Measurements from ENCODE around the gene FAM111B. TPM values are rescaled to one million over a fixed set of nuclear protein-coding genes. Genes with fewer than 3 reads are reported as not detected.

Gene FAM111B
- total RNA-seq, 1 donor from 2014 or later = 63.3 TPM

DNA sequence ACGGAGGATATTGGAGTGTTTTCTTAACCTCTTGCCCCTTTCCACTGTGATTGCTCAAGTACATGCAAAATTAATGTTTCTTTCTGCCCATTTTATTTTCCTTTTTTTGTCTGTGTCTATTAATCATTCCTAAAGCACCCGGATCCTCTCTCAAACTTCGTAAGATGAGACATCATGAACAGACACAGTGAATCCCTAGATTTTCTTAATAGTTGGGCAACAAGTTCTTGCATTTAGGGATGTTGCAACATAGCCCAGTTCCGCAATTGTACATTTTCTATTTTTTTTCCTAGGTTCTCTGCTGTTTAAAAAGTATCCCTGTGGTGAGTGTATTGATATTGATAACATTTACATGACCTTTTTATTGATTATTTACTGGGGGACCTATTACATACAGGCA is 38.5 kb downstream of the FAM111B start:
- intact Hi-C loops (cut with micrococcal nuclease) = loop anchor here (2.0 to 10.0 kb wide), 3 partner anchors 1615 to 1769 kb away; partner anchors contain the start of genes SLC43A3, TIMM10 and TMEM109

DNA sequence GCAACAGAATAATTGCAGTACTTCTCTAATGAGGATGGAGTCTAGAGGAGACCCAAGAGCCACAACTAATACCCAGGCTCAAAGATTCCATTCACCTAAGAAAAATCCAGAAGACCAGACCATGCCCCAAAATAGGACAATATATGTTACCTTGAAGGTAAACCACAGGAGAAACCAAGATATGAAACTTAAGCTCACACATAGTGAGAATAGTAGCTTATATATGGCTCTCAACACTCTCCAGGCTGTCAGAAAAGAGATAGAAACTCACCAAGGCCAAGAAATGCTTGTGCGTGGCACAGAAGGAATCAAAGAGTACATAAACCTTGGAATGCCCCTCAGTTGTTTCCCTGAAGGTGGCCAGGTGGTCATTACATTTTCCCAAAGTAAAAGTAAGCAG is 44.7 kb downstream of the FAM111B start:
- intact Hi-C loops (cut with micrococcal nuclease) = loop anchor here (1.0 to 10.0 kb wide), 2 partner anchors 7 to 227 kb away; no protein-coding TSS in a partner anchor

DNA sequence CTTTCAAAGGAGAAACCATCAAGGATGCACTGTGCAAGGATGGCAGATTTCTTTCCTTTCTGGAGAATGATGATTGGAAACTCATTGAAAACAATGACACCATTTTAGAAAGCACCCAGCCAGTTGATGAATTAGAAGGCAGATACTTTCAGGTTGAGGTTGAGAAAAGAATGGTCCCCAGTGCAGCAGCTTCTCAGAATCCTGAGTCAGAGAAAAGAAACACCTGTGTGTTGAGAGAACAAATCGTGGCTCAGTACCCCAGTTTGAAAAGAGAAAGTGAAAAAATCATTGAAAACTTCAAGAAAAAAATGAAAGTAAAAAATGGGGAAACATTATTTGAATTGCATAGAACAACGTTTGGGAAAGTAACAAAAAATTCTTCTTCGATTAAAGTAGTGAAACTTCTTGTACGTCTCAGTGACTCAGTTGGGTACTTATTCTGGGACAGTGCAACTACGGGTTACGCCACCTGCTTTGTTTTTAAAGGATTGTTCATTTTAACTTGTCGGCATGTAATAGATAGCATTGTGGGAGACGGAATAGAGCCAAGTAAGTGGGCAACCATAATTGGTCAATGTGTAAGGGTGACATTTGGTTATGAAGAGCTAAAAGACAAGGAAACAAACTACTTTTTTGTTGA is 45.4 kb downstream of the FAM111B start:
- intact Hi-C loops (cut with micrococcal nuclease) = loop anchor here (1.0 to 10.0 kb wide), 2 partner anchors 8 to 228 kb away; no protein-coding TSS in a partner anchor

DNA sequence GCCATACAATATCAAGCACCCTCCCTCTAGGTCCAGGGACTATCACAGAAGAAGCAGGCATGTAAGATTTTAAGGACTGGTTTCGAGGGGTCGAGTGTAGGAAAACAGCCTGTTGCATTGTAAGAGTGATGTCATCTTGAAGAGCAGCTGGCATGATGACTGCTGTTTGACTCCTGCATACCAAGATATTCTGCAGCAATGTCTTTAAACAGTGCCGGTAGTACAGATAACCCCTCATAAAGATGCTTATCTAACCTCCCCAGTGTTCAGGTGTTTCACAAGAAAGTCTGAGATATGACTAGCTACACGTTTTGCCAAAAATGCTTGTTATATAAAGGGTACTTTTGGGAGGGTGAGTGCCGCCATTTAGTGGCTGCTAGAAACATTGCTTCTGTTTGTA is 47.6 kb downstream of the FAM111B start:
- intact Hi-C loops (cut with micrococcal nuclease) = loop anchor here (5.0 to 10.0 kb wide), 3 partner anchors 230 to 577 kb away; partner anchors contain the start of genes LPXN, PATL1 and ZFP91

DNA sequence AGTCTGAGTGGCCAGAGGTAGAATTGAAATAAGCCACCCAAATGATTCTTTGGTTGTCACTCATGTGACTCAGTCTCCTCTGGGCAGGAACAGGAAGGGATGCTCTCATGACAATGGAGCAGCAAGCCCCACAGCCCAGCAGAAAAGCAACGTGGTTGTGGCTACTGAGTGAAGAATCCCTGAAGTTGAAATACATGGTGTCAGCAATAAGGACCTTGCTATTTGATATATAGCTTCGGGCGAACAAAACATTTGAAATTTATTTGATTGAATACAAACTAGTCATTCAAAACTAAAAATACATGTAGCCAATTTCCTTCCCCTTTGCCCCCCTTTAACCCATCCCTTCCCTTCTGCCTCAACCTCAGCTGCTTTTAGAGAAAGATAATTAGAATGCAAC is 50.4 kb downstream of the FAM111B start:
- intact Hi-C loops (cut with micrococcal nuclease) = loop anchor here (5.0 to 10.0 kb wide), 3 partner anchors 233 to 580 kb away; partner anchors contain the start of genes LPXN, PATL1 and ZFP91

DNA sequence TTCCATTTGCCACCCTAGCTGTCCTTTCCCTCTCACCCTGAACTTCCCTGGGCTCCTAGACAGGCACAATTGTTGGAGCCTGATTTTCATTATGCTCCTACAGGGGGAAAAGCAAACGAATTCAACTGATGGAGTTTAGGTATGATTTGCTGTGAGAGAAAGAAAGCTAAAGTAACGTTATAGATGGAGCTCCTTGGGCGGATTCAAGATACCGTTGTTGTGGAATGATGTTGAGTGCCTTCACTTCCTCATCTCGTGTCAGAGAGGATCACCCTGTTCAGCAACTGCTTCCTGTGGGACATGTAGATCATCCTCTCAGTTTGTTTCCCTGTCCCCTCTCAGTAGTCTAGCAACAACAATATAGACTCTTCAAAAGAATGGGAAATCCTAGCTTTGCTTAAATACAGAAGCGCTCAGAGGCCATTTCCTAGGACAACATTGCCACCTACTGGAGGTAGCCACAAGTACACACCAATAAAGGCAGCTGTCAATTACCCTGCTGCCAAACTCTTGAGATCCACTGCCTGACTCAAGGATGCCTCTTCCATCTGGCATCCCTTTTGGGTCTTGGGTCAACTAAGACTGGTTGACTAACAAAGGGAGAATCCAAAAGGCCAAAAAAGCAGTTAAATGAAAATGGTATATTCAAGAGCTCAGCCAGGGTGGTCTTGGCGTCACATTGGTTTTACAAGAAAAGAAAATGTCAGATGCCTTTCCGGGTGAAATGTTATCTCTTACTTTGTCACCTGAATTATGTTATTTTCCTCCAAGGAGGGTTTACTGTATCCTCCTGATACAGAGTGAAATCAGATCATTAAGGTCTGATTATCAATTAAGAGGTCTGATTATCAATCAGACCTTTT is 51.4 kb downstream of the FAM111B start:
- intact Hi-C loops (cut with micrococcal nuclease) = loop anchor here (1.0 to 10.0 kb wide), 11 partner anchors 13 to 581 kb away; partner anchors contain the start of genes FAM111A, LPXN, PATL1 and ZFP91

DNA sequence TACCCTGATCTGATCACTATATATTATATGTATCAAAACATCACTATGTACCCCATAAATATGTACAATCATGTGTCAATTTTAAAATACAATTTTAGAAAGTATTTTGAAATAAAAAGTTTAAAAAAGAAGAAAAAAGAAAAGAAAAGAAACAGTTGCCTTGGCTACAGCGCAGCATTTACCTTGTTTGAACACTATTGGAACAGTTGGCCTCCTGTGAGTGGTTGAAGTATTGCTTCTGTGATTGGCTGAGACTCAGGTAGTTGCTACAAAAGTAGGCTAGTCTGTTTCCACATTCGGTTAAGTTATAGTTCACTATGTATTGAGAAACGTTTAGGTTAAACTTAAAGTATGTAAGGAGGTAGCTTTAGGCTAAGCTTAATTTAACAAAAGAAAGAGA is 57.0 kb downstream of the FAM111B start:
- intact Hi-C loops (cut with micrococcal nuclease) = no loop called here

DNA sequence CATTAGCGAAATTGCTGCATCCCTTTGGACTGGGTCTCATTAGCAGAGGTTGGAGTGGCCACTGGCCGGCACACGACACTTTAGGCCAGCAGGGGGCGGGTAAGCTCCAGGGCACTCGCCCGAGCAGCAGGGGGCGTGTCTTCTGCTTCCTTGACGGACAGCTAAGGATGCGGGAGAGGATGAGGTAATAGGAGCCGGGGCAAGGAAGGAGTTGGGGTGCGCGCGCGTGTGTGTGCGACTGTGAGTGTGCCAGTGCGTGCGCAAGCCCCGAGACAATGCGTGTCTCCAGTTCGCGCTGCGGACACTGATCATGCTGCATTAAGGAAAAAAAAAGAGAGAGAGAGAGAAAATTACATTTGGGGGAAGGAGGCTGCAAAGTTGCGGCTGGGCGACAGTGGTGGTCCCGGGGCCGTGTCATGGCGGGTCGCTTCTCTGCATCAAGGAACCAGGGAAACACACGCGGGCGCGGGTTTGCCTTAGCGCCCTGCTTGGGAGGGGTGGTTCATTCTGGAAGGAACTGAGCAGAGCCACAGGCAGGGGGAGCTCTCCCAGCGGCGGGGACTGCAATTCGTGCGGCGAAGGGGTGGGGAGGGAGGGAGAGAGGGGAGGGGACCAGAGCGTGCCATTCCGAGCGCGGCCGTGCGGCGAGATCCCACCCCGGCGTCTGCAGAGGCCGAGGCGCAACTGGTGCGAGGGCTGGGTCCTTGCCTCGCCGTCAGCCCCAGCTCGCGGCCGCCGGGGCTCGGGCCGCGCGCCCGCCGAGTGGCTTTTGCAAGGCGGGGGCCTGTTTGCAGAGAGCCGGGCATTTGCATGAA is 64.7 kb downstream of the FAM111B start, which contains the start of gene DTX4:
TSS of gene DTX4 (plus strand) at position 625 of the 815 bp plus-strand sequence. CDS start 464 bp downstream, outside the sequence.
- intact Hi-C loops (cut with micrococcal nuclease) = loop anchor here (1.0 to 10.0 kb wide), 13 partner anchors 13 to 641 kb away; partner anchors contain the start of genes MRPL16 and STX3

DNA sequence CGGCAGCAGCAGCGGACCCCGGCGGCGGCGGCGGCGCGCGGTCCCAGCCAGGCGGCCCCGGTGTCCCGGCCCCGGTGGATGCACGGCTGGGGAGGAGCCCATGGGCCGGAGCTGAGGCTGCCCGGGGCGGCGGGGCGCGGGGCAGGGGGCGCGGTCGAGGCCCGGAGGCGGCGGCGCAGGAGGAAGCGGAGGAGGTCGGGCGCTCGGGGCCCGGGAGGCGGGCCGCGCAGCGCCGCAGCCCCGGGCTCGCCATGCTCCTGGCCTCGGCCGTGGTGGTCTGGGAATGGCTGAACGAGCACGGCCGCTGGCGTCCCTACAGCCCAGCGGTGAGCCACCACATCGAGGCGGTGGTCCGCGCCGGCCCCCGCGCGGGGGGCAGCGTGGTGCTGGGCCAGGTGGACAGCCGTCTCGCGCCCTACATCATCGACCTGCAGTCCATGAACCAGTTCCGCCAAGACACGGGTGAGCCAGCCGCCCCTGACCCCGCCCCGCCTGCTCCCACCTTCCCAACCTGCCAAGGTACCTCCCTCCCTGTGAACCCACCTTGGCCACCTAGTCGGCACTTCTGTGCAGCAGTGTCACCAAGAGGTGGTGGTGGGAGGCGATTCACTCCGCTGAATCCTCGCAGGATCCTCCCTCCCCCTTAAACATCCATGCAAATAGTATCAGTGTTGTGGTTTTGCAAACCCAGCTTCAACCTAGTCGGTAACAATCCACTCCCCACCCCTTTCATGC is 65.5 kb downstream of the FAM111B start:
- intact Hi-C loops (cut with micrococcal nuclease) = loop anchor here (5.0 to 10.0 kb wide), 3 partner anchors 380 to 640 kb away; partner anchors contain the start of genes MRPL16 and STX3

DNA sequence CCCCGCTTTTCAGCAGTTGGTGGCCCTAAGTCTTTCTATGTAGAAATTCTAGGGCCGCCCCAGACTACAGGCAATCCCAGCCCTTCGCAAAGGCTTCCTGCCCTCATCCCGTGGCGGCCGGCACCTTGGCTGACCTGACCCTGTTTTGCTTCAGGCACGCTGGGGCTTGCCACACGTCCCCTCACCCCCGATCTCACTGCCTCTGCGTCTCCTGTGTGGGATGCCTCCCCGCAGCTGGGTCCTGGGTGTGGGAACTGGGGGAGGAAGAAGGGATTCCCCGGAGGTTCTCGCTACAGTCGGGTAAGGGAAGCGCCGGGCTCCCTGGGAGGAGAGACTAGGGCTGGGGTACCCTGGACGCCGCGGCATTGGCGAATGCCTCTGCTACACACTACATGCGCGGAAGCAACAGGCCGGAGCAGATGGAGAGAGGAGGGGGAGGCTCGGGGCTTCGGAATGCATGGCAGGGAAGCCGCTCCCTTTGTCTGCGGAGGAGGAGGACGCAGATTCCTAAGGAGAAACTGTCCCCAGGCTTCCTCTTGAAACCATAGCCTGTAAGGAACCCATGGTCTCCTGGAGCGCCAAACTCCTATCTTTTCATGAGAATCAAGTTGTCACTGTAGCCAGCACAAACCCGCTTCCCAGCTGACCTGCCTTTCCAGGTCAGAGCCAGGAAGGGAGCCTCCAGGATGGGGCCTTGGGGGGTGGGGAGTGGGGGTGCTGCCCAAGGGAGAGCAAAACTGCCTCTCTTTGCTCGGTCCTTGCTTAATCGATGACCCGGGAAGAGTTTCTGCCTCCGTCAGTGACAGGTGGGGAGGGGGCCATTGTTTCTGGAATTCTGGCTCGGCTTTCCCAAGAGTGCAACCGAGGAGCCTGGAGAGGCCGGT is 66.3 kb downstream of the FAM111B start:
- intact Hi-C loops (cut with micrococcal nuclease) = loop anchor here (5.0 to 10.0 kb wide), 3 partner anchors 379 to 639 kb away; partner anchors contain the start of genes MRPL16 and STX3

DNA sequence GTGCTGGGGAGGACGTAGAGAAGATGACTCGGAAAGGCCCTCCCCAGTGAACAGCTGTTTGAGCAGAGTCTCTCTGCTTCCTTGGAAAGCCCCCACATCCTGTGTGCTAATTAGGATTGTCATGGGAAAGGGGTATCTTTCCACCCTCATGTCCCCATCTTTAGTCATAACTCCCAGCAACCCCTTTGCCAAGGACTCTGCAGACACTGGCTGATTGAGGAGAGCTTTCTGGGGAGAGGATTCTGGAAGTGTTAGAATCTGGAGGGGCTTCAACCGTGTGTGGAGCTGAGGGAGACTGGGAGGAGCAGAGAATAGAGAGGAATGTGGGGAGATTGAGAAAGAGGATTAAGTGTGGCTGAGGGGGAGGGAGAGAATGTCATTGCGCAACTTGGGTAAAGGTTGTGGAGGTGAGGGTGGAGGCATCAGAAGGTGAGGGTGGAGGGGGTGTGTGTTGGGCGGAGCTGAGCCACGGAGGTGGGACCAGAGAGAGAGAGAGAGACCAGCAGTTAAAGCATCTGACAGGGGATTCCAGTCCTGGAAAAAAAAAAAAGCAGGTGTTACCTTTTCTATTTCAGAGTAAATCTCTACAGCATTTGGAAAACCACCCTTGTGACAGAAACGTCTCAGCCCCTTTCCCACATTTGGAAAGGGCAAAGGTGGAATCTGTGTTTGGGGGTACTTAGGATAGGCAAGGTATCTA is 67.1 kb downstream of the FAM111B start:
- intact Hi-C loops (cut with micrococcal nuclease) = loop anchor here (5.0 to 10.0 kb wide), 3 partner anchors 378 to 638 kb away; partner anchors contain the start of genes MRPL16 and STX3

DNA sequence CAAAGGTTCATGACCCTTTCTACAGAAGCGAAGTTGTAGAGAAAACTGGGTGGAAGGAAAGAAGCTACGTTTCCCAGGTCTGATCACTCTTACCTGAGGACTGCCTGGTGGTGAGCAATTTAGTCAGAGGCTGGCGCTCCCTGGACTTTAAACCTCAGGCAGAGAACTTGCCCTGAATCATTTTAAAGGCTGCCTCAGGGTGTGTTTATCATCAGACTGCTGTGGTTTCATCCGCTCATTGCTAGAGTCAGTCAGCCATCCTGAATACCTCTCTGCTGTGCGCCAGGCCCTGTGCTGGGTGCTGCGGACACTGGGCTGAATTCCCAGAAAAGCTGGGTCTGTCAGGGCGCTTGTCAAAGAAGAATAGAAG is 67.6 kb downstream of the FAM111B start:
- intact Hi-C loops (cut with micrococcal nuclease) = loop anchor here (5.0 to 10.0 kb wide), 3 partner anchors 378 to 638 kb away; partner anchors contain the start of genes MRPL16 and STX3

DNA sequence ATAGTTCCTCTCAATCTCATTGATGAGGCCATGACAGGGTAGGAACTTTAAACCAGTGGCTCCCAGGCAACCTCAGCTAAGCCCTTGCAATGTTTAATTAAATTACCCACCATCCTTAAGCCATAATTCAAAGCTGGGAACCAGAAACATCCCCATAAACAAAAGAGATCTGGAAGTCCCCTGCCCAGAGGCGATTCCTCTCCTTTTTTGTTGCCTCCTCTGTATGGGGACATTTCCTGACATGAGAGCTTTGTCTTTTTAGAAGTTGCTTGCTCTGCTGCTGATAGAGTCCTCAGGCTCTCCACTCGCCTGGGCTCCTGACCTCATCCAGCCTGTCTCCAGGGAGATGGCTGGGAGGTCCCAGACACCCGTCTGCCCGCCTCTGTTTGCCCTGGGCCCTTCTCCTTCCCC is 68.1 kb downstream of the FAM111B start:
- intact Hi-C loops (cut with micrococcal nuclease) = loop anchor here (10.0 kb wide), 1 partner anchor 580 kb away; the partner anchor contains the start of gene STX3

DNA sequence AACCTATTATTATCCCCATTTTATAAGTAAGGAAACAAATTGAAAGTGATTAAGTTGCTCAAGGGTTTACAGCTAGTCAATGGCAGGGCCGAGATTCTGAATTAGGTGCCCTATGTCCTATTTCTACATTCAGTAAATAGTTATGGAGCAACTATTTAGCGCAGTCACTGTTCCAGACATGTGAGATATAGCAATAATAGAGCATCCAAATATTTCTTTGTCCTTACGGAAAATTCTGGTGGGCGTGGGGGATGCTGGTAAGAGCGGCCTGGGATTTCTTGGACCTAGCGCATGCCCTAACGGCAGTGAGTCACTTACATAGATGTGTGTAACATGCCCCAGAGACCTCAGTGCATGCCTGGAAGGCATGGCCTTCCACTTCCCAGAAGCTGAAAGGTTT is 69.3 kb downstream of the FAM111B start:
- intact Hi-C loops (cut with micrococcal nuclease) = loop anchor here (10.0 kb wide), 1 partner anchor 578 kb away; the partner anchor contains the start of gene STX3
